ENCODE data around the gene PIGV.
A peak's percentile ranks its signal among the peaks of the same experiment; 100 is the strongest.
"Not testable (repeated sequence)": the region's sequence is repeated elsewhere in the genome, so short reads cannot be mapped to it uniquely, and the experiment has no call there.

PIGV gene

DNA sequence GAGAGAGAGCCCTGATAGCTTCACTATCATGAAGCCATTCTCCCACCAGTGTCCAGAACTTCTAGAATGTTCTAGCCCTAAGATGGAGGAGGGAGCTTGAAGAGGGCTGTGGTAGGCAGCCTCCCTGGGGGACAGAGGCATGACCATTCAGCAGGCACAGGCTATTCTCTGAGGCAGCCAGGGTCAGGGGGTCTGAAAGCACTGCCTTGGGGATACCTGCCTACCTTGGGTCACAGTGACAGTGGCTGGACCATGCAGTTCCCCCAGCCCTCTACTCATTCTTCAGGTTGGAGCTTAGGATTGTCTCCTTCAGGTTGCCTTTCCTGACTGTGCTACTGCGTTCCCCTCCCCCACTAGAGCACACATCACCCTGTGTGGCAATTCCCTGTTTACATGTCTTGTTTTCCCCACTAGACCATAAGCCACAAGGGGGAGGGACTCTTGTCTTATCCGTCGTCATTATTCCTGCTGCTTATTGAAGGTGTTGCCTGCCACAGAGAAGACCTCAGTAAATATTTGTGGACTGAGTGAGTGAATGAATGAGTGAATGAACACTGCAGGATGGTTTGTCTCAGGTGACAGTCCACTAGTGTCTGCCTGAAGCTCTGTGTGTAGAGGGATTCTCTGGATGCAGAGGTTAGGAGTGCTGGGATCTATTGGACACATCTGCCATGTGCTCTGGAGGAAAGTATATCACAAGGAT is 43.9 kb downstream of the PIGV start:
- TF ChIP-seq, protein P1, sequence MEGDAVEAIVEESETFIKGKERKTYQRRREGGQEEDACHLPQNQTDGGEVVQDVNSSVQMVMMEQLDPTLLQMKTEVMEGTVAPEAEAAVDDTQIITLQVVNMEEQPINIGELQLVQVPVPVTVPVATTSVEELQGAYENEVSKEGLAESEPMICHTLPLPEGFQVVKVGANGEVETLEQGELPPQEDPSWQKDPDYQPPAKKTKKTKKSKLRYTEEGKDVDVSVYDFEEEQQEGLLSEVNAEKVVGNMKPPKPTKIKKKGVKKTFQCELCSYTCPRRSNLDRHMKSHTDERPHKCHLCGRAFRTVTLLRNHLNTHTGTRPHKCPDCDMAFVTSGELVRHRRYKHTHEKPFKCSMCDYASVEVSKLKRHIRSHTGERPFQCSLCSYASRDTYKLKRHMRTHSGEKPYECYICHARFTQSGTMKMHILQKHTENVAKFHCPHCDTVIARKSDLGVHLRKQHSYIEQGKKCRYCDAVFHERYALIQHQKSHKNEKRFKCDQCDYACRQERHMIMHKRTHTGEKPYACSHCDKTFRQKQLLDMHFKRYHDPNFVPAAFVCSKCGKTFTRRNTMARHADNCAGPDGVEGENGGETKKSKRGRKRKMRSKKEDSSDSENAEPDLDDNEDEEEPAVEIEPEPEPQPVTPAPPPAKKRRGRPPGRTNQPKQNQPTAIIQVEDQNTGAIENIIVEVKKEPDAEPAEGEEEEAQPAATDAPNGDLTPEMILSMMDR (conservative IDR thresholded peaks at IDR 0.05; ENCODE audit: low read length): no peak
- peak; percentile 22 for DNase-seq (ENCODE audit: low read depth)

DNA sequence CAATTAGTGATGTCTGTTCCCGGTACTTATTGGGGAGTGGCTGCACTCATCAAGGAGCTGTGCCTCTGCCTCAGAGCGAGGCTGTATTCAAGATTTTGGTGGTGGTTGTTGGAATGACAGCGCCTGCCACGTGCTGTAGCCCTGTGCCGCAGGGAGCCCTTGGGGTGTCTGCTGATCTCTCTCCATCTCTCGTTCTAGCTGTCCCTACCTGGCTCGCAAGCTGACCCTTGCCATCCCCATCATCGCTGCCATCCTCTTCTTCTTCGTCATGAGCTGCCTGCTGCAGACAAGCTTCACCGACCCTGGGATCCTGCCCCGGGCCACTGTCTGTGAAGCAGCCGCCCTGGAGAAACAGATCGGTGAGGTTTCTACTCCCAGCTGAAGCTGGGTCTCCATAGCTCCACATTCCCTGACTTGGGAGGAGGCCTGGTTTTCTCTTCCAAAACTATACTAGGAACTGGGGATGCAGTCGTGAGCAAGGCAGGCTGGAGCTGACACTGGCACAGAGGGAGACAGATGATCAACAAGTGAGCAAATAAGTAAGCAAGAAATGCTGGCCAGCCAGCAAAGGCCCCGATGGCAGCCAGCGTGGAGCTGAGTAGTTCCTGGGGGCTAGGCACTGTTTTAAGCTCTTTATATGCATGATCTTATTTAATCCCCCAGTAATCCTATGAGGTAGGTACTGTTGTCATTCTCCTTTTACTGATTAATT is 44.7 kb downstream of the PIGV start:
- TF ChIP-seq, protein P1 (conservative IDR thresholded peaks at IDR 0.05; ENCODE audit: low read length): no peak
- DNase-seq (ENCODE audit: low read depth): no peak
- H3K4me3 ChIP-seq (ENCODE audit: low read length): no peak overlapping the region

More for the DNA sequence above, 43.9 kb downstream of the PIGV start:
- H3K4me3 ChIP-seq (ENCODE audit: low read length): no peak overlapping the region

DNA sequence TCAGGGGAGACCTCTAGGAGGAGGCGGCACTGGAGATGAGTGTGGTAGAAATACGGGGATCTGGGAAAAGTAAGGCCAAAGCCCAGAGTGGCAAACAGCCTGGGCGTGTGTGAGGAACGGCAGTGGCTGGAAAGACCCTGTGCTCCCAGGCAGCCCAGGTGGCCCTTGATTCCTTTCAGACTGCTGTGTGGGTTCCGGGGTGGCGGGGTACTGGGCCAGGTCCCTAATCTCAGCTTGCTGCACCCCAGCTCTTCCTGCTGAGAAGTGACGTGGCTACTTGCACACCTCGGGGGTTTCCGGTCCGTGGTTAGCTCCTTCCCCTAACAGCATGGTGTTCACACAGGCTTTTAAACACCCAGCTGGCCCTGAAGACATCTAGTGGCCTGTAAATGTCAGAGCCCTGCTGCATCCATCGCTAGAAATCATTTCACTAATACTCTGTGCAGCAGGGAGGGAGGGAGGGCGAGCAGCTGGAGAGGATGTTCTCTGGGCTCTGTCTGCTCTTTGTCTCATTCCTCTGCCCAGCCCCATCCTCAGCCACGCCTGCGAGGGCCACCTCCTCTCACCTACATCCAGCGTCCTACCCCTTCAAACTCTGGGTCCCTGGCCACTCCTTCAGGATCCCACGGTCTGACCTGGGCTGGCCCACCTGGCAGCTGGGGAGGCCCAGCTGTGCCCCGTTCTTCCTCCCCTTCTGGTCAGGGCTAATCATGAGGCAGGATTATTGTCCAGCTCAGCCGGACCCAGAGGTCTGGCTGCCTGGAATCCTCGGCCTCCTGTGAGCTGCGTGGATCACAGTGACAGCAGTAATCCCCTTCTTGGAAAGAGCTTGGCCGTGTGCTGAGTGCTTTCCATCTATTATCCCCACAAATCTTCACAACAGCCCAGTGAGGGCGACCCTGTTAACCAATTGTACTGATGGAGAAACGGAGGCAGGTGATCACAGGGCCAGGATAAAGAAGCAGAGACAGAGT is 46.0 kb downstream of the PIGV start:
- no peak overlapping the region for H3K4me3 ChIP-seq (ENCODE audit: low read length)
- TF ChIP-seq, protein P1 (conservative IDR thresholded peaks at IDR 0.05; ENCODE audit: low read length): no peak
- DNase-seq (ENCODE audit: low read depth): no peak

DNA sequence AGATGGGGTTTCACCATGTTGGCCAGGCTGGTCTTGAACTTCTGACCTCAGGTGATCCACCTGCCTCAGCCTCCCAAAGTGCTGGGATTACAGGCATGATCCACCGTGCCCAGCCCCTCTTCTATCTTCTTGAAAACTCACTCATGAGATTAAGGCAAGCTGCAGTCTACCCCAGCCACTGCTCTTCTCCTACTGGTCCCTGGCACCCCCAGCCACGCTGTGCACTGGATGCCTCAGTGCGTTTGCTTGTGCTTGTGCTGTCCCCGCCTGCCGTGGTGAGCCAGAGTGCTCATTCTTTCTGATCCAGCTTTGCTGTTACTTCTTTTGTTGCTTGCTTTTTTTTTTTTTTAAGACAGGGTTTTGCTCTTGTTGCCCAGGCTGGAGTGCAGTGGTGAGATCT is 49.9 kb downstream of the PIGV start:
- not testable (repeated sequence) for DNase-seq (ENCODE audit: low read depth); H3K4me3 ChIP-seq (ENCODE audit: low read length)

DNA sequence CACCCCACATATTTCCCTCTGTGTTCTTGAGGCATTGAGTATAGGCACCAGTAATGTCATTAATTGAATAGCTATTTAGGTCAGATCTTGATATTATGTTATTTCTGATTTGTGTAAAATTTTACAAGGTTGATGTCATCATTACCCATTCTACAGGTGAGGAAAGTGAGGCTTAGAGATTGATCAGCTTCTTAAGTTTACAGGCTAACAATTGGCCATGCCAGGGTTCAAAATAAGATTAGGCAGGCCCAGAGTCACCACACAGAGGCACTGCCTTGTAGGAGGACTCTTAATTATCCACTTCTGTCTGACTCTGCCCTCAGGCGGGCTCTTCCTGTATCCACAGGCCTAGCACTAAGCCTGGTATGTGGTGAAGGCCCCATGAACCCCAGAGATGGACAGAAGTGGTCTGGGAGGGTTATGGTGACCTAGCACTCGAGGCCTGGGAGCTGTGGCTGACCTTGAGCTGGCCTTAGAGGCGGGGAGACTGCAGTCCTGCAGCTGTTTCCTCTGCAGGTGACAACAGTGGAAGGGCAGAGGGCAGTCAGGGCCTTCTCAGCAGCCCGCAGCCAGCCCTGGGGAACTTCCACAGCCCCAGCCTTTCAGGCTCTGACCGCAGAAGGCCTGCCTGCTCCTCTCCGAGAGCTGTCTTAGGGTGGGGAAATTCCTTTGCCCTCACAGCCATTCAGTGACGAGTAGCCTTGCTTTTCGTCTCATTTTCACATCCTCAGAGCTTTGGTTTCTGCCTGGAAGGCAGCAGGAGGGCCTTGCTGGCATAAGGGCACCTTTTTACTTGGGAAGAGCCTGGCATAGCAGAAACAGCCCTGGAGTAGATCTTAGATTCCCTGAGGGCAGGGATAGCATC is 51.0 kb downstream of the PIGV start:
- TF ChIP-seq, protein P1 (conservative IDR thresholded peaks at IDR 0.05; ENCODE audit: low read length): no peak
- H3K4me3 ChIP-seq (ENCODE audit: low read length): no peak overlapping the region
- no peak for DNase-seq (ENCODE audit: low read depth)

DNA sequence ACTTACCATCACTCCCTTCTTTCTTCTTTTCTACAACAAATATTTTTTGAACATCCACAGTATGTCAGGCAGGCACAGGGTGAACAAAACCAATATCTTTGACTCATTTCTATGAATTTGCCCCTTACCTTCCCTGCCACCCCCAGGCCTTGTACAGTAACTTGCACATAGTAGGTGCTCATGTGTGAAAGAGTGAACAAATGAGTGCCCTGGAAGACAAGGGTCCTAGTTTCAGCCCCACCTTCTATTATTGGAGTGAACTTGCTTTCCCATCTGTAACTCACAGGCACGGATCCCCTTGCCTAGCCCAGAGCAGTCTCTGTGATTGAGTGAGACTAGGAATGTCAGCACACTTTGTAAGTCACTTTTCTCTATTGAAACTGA is 51.6 kb downstream of the PIGV start:
- TF ChIP-seq, protein P1 (conservative IDR thresholded peaks at IDR 0.05; ENCODE audit: low read length): no peak
- no peak for DNase-seq (ENCODE audit: low read depth)
- H3K4me3 ChIP-seq (ENCODE audit: low read length): no peak overlapping the region
